AG10803 (cell line): ENCODE results near the gene PAQR9.

Experiments
- DNase-seq: peaks from one replicate; pipeline ENCODE4 v3.0.0; 2010; ENCODE audit warnings: low read depth
- H3K4me3 ChIP-seq: 2 replicates; pipeline ENCODE4 v1.5.1; 2011; ENCODE audit warnings: mild to moderate bottlenecking, low read length, control low read depth
- CTCF ChIP-seq: conservative IDR thresholded peaks from 2 replicates; pipeline ENCODE4 v1.5.1; 2011; ENCODE audit warnings: mild to moderate bottlenecking, low read length, control low read depth, inconsistent platforms

The PAQR9 gene

GRCh38 chr3:142982038-142982773, 18.7 kb upstream of the PAQR9 start:
- DNase-seq = no peak
- H3K4me3 ChIP-seq = no peak overlapping the region
- no peak for TF ChIP-seq CTCF

GRCh38 chr3:142981108-142981507, 17.6 kb upstream of the PAQR9 start:
- no peak overlapping the region for H3K4me3 ChIP-seq
- TF ChIP-seq CTCF = no peak
- DNase-seq = no peak

GRCh38 chr3:142977399-142977728, 13.9 kb upstream of the PAQR9 start:
- no peak overlapping the region for H3K4me3 ChIP-seq
- DNase-seq = no peak
- TF ChIP-seq CTCF = no peak

GRCh38 chr3:142976621-142977398, 13.3 kb upstream of the PAQR9 start:
- no peak overlapping the region for H3K4me3 ChIP-seq
- no peak for TF ChIP-seq CTCF
- peak; percentile 89 for DNase-seq

GRCh38 chr3:142975316-142975995, 12.0 kb upstream of the PAQR9 start:
- H3K4me3 ChIP-seq = no peak overlapping the region
- no peak for DNase-seq
- no peak for TF ChIP-seq CTCF

GRCh38 chr3:142973217-142974009, 9.9 kb upstream of the PAQR9 start:
- no peak for DNase-seq
- TF ChIP-seq CTCF = no peak
- no peak overlapping the region for H3K4me3 ChIP-seq
